GM12892 (cell line): ENCODE data around the gene VGF.

Experiments used
- POLR2A ChIP-seq: IDR thresholded peaks from 2 replicates; pipeline ENCODE4 v1.6.1; 2011; ENCODE audit warnings: low read depth, low read length, control low read depth
- POLR2AphosphoS5 ChIP-seq: IDR thresholded peaks from 2 replicates; pipeline ENCODE4 v1.6.1; 2011; ENCODE audit warnings: low read depth, low read length, control low read depth

- TF ChIP-seq POLR2A (no peak), POLR2AphosphoS5 (no peak)
Observed at GRCh38 chr7:101116898-101117297, 48.5 kb downstream of the VGF start.
